Motor neuron (in vitro differentiated cells): ENCODE measurements around the gene GTF2F2. TPM values are rescaled to one million over a fixed set of nuclear protein-coding genes. Genes with fewer than 3 reads are reported as not detected.
"Not testable (repeated sequence)": the region's sequence is repeated elsewhere in the genome, so short reads cannot be mapped to it uniquely, and the experiment has no call there.

ENCODE experiments used
- ATAC-seq, 8 experiments: fragments of 200-7000 bp; cut with Tn5 transposase; replicated peaks in 6 of 8; 2 replicates each; pipeline ENCODE4 v1.8.0; 2021; ENCODE audit warnings: mild to moderate bottlenecking in 8 of 8, moderate library complexity in 8 of 8
- H3K27ac ChIP-seq, 2 donors: fragments of 250-450 bp; sonication (Bioruptor Pico); 2 replicates each; pipeline ENCODE4 v1.9.0; 2021; ENCODE audit warnings: antibody characterized with exemption in 2 of 2, mild to moderate bottlenecking in 2 of 2, moderate library complexity in 1 of 2
- H3K4me1 ChIP-seq, 2 donors: fragments of 250-450 bp; sonication (Bioruptor Pico); replicated peaks in 1 of 2; 2 replicates each; pipeline ENCODE4 v1.6.1; 2021; ENCODE audit warnings: antibody characterized with exemption in 2 of 2, mild to moderate bottlenecking in 2 of 2, moderate library complexity in 1 of 2
- H3K4me3 ChIP-seq, 5 donors: fragments of 250-450 bp; sonication (Bioruptor Pico); 2 replicates each; pipeline ENCODE4 v1.9.0; 2021; ENCODE audit warnings: antibody characterized with exemption in 5 of 5, mild to moderate bottlenecking in 5 of 5, moderate library complexity in 4 of 5
- WGBS, 10 experiments: fragments of 450-650 bp; shearing (Covaris generic); methylation state at CpG; one replicate each; pipeline ENCODE4 v1.0.0; 2022; 5-methylcytosine and 5-hydroxymethylcytosine counted together
- in situ Hi-C, 9 experiments: fragments of 400-800 bp; cut with MboI; loops; one replicate each; pipeline ENCODE4 v1.15.0; 2021; ENCODE audit warnings: low sequenced_read_pairs in 9 of 9, low pct_unique_long_range_greater_than_20kb in 2 of 9; ENCODE audit not compliant: unreplicated experiment in 9 of 9
- total RNA-seq, 8 experiments: library from RNA; unstranded; fragments of 300-600 nt; gene quantifications; 2 replicates each; pipeline versions ENCODE4 v1.2.3 to v1.2.4, GENCODE V29; 2022

GTF2F2 gene
- total RNA-seq, 8 experiments from 2014 or later, result 22.9 to 39.7 (median 33.4) TPM

- in situ Hi-C loops, result loop anchor here in 1 of 9 experiments (25.0 kb wide), 1 partner anchor 110 kb away; no protein-coding TSS in a partner anchor
- Histone ChIP-seq H3K4me3 (no peak overlapping the region), H3K27ac (no peak overlapping the region), H3K4me1 (peaks cover 3% of the 10 kb centered on the region in 2 donors)
- WGBS, 10 experiments, result 50 to 100% (median 87%) methylated on average over 1 to 6 of the region's 7 CpGs
- no peak for ATAC-seq
Measured at GRCh38 chr13:45297456-45298205, 177.3 kb downstream of the GTF2F2 start.

DNA sequence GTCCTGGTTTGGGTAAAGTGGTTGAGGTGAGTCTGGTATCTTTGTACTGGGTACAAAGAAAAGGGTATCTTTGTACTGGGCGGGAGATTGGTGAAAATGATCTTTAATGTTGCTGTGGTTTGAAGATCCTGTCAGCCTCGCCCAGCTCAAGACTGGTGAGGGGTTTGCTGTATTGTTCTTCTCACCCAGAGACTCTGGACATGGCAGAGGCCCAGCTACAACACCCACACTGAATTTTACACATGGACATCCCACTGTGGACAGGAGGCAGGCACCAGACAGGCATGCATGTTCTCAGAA, 177.8 kb downstream of the GTF2F2 start:
- peaks cover 4 to 6% of the 10 kb centered on the region in 2 donors for H3K4me1 ChIP-seq
- in situ Hi-C loops, result loop anchor here in 1 of 9 experiments (25.0 kb wide), 1 partner anchor 111 kb away; no protein-coding TSS in a partner anchor
- WGBS, 10 experiments, result 33 to 100% (median 86%) methylated on average over 1 to 2 of the region's 2 CpGs; no CpG with 5 or more reads in 3 of the 10 experiments
- ATAC-seq, result no peak
- H3K4me3 ChIP-seq, result no peak overlapping the region
- H3K27ac ChIP-seq, result no peak overlapping the region

GRCh38 chr13:45298550-45298949, 178.2 kb downstream of the GTF2F2 start:
- H3K27ac ChIP-seq, ATAC-seq, H3K4me1 ChIP-seq, H3K4me3 ChIP-seq: not testable (repeated sequence)
- WGBS, 10 experiments, result 67 to 100% (median 100%) methylated on average over 1 to 2 of the region's 3 CpGs; no CpG with 5 or more reads in 4 of the 10 experiments
- in situ Hi-C loops, result loop anchor here in 1 of 9 experiments (25.0 kb wide), 1 partner anchor 111 kb away; no protein-coding TSS in a partner anchor

DNA sequence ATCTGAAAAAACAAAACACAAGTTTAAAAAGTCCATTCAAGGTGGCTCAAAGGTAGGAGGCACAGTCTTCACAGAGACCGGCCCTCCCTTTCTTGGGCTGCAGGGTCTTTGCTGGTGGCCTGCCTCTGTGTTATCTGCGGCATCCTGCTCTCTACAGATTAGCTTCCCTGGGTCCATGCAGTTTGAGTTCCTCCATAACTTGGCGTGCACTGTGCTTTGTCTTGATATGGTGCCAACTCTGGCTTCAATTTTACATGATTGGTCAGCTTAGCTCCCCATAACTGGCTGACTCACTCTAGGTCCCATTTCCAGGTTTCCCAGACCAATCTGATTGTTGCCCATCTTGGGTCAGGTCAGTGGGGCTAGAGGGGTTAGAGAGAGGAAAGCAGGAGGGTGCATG, 178.9 kb downstream of the GTF2F2 start:
- in situ Hi-C loops, result loop anchor here in 1 of 9 experiments (25.0 kb wide), 1 partner anchor 112 kb away; no protein-coding TSS in a partner anchor

GRCh38 chr13:45300190-45300985, 180.1 kb downstream of the GTF2F2 start:
- Histone ChIP-seq H3K4me1 (peaks cover 4 to 6% of the 10 kb centered on the region in 2 donors), H3K27ac (no peak overlapping the region), H3K4me3 (no peak overlapping the region)
- in situ Hi-C loops, result loop anchor here (10.0 to 25.0 kb wide), 3 partner anchors 238 to 263 kb away; no protein-coding TSS in a partner anchor
- no peak for ATAC-seq
- 75 to 100% (median 90%) methylated on average over 1 to 7 of the region's 9 CpGs; no CpG with 5 or more reads in 1 of the 10 experiments for WGBS, 10 experiments

More for the DNA sequence above, 178.9 kb downstream of the GTF2F2 start:
- H3K4me3 ChIP-seq, result no peak overlapping the region
- no peak for ATAC-seq
- WGBS, 10 experiments, result 40 to 100% (median 100%) methylated on average over 1 to 2 of the region's 3 CpGs; no CpG with 5 or more reads in 5 of the 10 experiments
- H3K4me1 ChIP-seq, result peaks cover 4 to 6% of the 10 kb centered on the region in 2 donors
- no peak overlapping the region for H3K27ac ChIP-seq

GRCh38 chr13:45301263-45301662, 181.0 kb downstream of the GTF2F2 start:
- H3K4me3 ChIP-seq, result no peak overlapping the region

GRCh38 chr13:45302507-45302906, 182.2 kb downstream of the GTF2F2 start:
- Histone ChIP-seq H3K4me1 (peaks cover 4 to 6% of the 10 kb centered on the region in 2 donors), H3K4me3 (no peak overlapping the region), H3K27ac (no peak overlapping the region)
- 12 to 100% (median 28%) methylated on average over 1 to 3 of the region's 3 CpGs; no CpG with 5 or more reads in 4 of the 10 experiments for whole genome bisulfite sequencing, 10 experiments
- in situ Hi-C loops, result loop anchor here (10.0 to 25.0 kb wide), 3 partner anchors 240 to 265 kb away; no protein-coding TSS in a partner anchor
- ATAC-seq, result peak in 3 of 8 experiments; percentile 37 to 51 (median 37)

More at GRCh38 chr13:45301263-45301662, 181.0 kb downstream of the GTF2F2 start:
- in situ Hi-C loops, result loop anchor here (10.0 to 25.0 kb wide), 3 partner anchors 239 to 264 kb away; no protein-coding TSS in a partner anchor
- WGBS, 10 experiments, result 79 to 100% (median 96%) methylated on average over 1 to 11 of the region's 11 CpGs; no CpG with 5 or more reads in 1 of the 10 experiments
- H3K4me1 ChIP-seq, result peaks cover 4 to 6% of the 10 kb centered on the region in 2 donors
- no peak for ATAC-seq
- H3K27ac ChIP-seq, result no peak overlapping the region

GRCh38 chr13:45303026-45303425, 182.7 kb downstream of the GTF2F2 start:
- in situ Hi-C loops, result loop anchor here (10.0 to 25.0 kb wide), 3 partner anchors 241 to 266 kb away; no protein-coding TSS in a partner anchor

GRCh38 chr13:45303866-45304265, 183.6 kb downstream of the GTF2F2 start:
- WGBS, 10 experiments, result 80 to 95% (median 90%) methylated on average over 1 to 5 of the region's 5 CpGs; no CpG with 5 or more reads in 5 of the 10 experiments

More at GRCh38 chr13:45303026-45303425, 182.7 kb downstream of the GTF2F2 start:
- Histone ChIP-seq H3K27ac (no peak overlapping the region), H3K4me3 (no peak overlapping the region), H3K4me1 (peaks cover 4 to 6% of the 10 kb centered on the region in 2 donors)
- WGBS, 10 experiments, result 29 to 100% (median 83%) methylated on average over 1 to 2 of the region's 2 CpGs; no CpG with 5 or more reads in 4 of the 10 experiments
- ATAC-seq, result no peak

GRCh38 chr13:45305079-45305478, 184.8 kb downstream of the GTF2F2 start:
- peak in 3 of 8 experiments; percentile 32 to 67 (median 49) for ATAC-seq
- in situ Hi-C loops, result loop anchor here (10.0 to 25.0 kb wide), 3 partner anchors 243 to 268 kb away; no protein-coding TSS in a partner anchor
- peaks cover 6 to 7% of the 10 kb centered on the region in 2 donors for H3K4me1 ChIP-seq
- 33 to 100% (median 63%) methylated on average over 1 to 5 of the region's 5 CpGs; no CpG with 5 or more reads in 4 of the 10 experiments for WGBS, 10 experiments
- H3K4me3 ChIP-seq, result no peak overlapping the region
- no peak overlapping the region for H3K27ac ChIP-seq

More at GRCh38 chr13:45303866-45304265, 183.6 kb downstream of the GTF2F2 start:
- Histone ChIP-seq H3K27ac (no peak overlapping the region), H3K4me1 (peaks cover 4 to 6% of the 10 kb centered on the region in 2 donors), H3K4me3 (no peak overlapping the region)
- in situ Hi-C loops, result loop anchor here (10.0 to 25.0 kb wide), 3 partner anchors 242 to 267 kb away; no protein-coding TSS in a partner anchor
- no peak for ATAC-seq

- no peak overlapping the region for H3K4me3 ChIP-seq
- peaks cover 9% of the 10 kb centered on the region in 2 donors for H3K4me1 ChIP-seq
- in situ Hi-C loops, result loop anchor here (10.0 to 25.0 kb wide), 3 partner anchors 245 to 270 kb away; no protein-coding TSS in a partner anchor
- H3K27ac ChIP-seq, result no peak overlapping the region
- no peak for ATAC-seq
Measured at GRCh38 chr13:45306966-45307365, 186.7 kb downstream of the GTF2F2 start.
